ENCODE data around the gene NFU1.
"Not testable (repeated sequence)": the region's sequence is repeated elsewhere in the genome, so short reads cannot be mapped to it uniquely, and the experiment has no call there.

The NFU1 gene

DNA sequence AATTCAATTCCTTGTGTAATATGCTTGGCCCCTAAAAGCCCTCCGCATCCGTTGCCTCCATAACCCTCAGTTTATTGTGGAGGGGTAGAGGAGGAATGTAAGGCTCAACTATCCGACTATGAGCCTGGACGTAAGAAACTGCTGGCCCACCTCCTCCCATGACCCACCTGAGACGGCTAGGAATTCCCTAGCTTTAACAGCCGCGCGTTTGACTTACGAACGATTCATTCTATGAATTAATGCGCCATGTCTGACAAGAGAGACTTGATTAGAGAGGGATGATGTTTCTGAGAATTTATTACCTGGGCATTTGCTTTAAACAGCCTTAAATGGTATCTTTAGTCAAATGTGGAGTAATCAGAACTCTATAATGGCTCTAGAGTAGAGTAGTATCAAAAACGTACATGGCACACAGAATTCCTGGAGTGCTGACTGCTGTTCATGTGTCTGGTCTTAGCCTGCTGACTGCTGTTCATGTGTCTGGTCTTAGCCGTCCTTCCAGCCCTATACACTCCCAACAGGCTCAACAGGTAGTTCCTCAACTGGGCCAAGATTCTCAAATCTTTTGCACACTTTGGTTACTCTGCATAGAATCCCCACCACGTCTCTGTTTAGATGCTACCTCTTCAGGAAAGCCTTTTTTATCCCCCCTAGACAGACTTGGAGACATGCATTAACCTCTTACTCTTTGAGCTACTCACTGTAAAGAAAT is 49.3 kb downstream of the NFU1 start:
- no peak for DNase-seq (ENCODE audit: low spot score)

DNA sequence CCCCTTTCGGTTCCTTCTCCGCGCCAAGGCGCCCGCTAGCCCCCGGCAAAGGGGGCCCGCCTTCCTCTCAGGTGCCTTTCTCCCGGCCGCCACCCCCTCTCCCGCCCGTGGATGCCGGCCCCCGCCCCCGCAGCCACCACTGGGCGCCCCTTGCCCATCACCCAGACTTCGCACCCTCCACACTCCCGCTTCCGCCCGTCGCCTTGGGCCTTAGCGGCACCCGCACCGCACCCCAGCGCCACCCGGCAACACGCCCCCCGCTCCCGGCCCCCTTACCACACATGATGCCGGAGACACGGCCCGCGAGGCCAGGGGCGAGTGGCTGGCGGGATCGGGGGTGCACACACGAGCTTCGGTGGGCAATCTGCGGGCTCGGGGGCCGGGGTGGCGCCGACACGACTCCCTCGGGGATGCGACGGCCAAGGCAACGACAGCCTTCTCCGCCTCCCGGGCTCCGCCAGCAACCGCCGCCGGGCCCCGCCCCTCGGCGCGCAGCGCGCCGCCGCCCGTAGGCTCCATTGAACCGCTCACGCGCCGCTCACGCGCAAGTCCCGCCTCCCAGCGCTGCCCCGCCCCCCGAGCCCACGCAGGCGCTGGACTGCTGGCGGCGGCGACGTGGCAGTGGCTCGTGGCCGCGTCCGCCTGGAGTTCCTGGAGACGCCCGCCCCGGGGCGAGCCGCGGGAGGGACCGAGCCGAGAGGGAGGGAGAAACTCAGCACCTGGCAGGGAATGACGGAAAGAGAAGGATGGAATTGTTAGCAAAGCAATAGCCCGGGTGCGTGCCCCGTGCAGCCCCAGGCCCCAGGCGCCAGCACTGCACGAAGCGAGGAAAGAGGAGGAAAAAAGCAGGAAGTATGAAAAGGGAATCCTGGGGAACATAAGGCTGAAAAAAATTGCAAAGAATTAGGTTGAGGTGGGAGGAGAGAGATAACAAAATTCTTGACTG is 50.2 kb downstream of the NFU1 start, which contains the start of gene GFPT1:
Gene GFPT1 (minus strand): TSS at position 439 of the 946 bp plus-strand sequence. CDS start 156 bp downstream, at position 283.
- DNase-seq (ENCODE audit: low spot score): peak; percentile 88

DNA sequence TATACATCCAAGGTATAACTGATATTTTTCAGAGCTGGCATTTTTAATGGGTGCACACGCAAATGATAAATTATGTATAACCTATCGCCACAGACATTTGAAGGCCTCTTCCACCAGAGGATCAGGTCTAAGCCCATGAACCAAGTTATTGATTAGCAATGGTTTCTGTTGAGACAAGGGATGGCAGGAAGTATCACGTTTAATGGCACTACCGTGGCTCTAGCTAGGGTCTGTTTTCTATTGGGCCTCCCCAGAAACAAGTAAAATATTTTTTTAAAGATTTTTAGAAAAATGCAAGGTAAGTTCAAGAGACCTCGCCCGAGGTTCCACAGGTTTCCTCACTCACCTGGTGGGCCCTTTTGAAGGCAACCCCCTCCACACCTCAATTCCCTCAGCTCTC is 50.9 kb downstream of the NFU1 start:
- DNase-seq (ENCODE audit: low spot score): no peak

DNA sequence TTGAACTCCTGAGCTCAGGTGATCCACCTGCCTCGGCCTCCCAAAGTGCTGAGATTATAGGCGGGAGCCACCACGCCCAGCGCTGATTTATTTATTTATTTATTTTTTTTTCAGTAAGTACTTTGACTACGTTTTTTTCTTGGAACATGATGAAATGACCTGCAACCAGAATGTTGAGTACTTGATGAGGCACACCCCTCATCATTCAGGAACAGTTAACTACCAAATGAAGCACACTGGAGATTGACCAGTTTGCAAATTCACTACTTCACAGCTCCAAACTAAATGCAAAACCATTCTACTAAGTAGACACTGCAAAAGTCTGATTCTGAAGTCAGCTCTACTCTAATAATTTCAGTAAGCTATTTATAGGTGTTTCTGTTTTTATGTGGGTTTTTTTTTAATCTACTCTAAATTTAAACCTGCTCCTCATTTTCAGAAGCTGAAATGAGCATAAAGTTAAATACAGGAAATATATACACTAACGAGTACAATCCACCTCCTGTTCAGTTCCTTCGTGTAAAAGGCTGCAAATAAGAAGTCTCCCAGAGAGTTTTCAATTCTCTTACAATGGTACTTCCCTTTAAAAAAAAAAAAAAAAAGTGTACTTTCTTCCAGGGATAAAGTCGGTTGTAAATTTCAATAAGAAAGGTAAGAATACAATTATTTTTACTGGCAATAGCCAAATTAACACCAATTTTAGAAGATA is 51.6 kb downstream of the NFU1 start:
- peak; percentile 22 for DNase-seq (ENCODE audit: low spot score)

DNA sequence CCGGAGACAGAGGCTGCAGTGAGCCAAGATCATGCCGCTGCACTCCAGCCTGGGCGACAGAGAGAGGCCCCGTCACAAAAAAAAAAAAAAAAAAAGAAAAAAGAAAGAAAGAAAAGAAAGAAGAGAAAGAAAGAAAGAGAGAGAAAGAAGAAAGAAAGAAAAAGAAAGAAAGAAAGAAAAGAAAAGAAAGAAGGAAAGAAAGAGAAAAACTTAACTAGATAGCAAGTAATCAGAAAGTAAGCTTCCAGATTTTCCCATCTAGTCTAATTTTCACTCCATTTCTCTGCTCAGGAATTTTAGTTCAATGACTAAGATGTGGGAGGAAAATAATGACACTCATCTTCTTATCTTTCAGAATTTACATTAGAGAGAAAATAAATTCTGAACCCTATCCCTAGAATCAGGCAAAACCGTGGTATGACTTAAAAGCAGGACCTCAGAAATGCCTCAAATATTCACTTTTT is 52.6 kb downstream of the NFU1 start:
- no peak for DNase-seq (ENCODE audit: low spot score)

DNA sequence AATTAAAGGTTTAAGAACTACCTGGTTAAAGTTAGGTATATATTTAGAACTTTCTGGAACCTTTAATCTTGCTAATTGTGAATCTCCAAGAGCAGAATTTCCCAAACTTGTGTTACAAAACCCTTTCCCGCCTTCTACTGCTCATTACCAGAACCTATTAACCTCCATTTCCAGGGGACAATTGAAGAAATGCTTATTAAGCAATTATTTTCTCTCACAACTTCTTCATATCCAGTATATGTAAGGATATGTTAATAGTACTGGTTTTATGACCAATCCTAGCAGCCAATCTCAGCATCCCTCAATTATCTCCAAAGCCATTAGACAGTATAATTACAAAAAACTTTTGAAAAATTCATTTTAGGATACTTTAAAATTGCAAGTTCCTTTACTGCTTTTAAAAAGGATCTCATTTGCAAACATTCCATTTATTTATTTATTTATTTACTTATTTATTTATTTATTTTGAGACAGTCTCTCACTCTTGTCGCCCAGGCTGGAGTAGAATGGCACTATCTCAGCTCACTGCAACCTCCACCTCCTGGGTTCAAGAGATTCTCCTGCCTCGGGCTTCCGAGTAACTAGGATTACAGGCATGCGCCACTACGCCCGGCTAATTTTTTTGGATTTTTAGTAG is 53.9 kb downstream of the NFU1 start:
- no peak for DNase-seq (ENCODE audit: low spot score)

DNA sequence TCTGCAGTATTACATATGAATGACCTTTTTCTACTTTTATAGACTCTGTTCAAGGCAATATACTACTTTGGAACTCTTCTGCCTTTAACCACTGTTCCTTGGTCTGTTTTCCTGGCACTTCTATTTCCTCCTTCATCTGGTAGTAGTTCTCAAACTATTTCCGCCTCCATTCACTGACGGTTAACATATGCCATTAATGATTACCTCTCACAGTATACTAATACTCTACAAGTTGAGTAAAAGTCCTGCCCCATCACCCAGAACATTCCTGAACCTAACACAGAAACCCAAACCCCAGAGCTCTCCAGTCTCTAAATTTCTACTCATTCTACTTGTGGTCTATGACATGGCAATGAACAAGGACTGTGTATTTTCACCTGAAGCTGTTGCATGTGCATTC is 54.7 kb downstream of the NFU1 start:
- DNase-seq (ENCODE audit: low spot score): no peak

DNA sequence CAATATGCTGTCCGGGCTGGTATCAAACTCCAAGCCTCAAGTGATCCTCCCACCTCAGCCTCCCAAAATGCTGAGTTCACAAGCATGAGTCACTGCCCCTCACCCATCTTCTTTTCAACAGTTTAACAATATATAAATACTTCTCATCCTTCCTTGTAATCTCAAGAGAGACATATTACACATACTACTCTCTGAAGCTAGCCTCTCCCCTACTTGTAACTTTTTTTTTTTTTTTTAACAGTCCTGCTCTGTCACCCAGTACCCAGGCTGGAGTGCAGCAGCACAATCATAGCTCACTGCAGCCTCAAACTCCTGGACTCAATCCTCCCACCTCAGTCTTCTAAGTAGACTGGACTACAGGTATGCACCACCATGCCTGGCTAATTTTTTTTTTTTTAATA is 55.9 kb downstream of the NFU1 start:
- DNase-seq (ENCODE audit: low spot score): peak; percentile 27

DNA sequence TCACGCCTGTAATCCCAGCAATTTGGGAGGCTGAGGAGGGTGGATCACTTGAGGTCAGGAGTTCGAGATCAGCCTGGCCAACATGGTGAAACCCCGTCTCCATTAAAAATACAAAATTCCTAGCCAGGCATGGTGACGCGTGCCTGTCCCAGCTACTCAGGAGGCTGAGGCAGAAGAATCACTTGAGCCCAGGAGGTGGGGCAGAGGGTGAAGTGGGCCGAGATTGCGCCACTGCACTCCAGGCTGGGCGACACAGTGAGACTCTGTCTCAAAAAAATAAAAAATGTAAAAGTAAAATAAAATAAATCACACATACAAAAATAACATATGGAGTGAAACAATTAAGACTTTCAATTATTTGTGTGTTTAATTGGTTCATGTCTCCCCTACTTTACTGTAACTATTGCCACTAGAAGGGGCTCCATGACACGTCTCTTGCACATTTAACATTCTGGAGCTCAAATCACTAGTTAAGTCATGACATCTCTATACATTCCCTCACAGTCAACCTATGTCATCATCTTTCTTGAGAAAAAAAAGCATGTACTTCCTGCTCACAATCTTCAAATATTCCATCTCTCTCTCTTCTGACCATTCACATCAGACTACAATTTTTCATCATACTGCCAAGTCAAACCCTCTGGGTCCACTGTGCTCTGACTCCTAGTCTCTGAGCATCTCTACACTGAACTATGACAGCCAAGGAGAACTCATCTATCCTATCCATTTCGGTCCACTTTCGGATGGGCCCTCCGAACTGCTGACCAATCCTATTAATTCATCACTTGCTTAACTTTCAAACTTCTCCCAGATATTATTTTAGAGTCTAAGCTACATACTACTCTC is 56.9 kb downstream of the NFU1 start:
- no peak for DNase-seq (ENCODE audit: low spot score)

DNA sequence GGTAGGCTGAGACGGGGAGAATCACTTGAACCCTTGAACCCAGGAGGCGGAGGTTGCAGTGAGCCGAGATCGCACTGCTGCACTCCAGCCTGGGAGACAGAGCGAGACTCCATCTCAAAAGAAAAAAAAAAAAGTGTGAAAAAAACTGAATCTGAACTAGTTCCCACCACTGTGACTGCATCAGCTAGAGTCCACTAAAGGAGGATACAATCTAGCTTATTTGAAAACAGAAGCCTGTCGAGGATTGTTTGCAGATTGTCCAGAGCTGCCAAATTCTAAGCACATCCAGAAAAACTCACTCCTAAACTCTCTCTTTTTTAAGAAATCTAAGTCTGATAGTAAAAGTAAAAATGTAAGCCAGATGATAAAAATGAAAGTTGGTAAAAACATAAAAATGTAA is 60.8 kb downstream of the NFU1 start:
- no peak for DNase-seq (ENCODE audit: low spot score)

DNA sequence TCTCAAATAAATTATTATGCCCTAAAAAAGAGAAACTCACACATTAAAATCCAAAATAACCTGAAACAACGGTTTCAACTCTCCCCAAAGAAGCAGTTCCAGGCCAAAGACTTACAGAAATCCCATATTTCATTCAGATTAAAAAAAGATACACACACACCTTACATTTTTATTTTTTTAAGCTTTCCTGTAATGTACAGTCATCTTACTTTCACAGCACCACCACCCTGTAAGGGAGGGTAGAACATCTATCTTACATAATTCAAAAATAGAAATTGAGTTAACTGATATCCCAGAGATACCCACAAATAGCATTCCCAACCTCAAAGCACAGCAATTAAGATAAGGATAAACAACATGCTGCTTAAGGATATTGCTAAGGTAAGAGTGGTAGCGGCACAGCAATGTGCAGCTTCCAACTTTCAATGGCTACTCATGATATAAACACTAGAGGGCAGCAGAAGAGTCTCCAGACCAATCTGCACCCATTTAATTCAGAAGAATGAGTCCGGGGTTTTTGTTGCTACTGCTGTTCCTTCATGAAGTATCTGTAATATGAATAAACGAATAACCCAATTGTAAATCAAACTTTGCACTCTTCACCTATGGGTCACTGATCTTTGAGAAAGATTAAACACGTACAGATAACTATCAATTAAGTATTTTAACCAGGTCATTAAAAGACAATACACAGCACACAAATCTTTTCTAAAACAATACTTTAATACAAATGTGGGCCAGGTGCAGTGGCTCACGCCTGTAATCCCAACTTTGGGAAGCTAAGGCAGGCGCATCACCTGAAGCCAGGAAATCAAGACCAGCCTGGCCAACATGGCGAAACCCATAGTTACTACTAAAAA is 61.5 kb downstream of the NFU1 start:
- peak; percentile 57 for DNase-seq (ENCODE audit: low spot score)

DNA sequence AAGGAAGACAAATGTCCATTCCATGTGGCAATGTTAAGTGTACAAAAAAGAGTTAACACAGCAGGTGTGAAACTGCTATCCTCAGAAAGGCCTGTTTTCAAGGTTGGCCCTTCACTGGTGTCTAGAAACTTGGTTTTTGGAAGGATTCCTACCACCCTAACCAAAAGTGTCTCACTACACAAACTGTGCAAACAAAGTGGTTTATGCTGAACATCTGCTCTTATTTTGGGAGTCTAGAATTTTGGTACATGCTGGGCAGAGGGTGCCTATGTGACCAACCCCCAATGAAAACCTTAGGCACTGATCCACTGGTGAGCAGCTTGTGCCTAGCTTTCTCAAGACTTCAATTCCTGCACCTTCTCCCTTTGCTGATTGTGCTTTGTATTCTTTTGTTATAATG is 64.5 kb downstream of the NFU1 start:
- no peak for DNase-seq (ENCODE audit: low spot score)

DNA sequence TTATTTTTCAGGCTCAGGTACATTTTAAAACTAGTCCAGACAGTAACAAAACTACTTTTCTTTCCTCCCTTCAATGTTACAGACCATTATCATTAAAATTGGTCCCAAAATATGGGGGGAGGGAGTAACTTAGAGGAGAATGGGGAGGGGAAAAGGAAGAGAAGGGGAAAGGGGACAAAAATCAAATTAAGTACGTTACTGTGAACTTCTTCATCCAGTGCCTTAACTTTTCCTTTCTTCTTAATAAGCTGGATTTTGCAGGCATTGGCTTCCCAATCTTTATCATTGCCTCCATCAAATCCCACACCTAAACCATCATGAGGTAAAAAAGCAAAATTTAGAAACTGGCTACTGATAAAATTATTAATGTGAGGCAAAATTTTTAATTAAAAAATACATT is 67.4 kb downstream of the NFU1 start:
- DNase-seq (ENCODE audit: low spot score): no peak

DNA sequence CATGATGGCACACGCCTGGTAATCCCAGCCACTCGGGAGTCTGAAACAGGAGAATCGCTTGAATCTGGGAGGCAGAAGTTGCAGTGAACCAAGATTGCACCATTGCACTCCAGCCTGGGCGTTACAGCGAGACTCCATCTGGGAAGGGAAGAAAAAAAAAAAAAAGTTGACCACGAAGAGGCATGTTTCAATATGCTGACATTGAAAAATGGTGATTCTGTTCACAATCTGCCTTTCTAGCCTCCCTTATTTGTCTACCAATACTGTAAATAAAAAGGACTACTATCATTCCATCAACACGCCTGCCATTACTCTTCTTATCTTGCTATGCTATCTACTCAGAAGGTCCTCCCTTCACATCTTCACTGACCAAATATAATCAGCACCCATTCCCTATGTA is 68.6 kb downstream of the NFU1 start:
- DNase-seq (ENCODE audit: low spot score): no peak

DNA sequence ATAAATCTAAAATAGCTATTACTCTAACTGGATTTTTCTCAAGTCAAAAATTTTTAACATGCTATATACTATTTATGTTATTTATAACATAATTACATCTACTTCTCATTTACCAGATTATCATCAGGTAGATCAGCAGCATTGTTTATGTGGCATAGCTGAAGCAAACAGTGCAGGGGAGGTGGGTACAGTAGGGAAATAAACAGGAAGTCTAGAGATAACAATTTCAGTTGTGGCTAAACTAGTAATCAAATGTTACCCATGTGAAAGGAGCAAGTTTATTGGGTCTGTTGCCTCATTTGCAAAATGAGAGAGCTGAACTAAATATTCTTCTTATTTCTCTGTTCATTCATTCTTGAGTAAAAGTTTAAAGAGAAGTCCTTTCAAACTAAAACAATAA is 77.9 kb downstream of the NFU1 start:
- DNase-seq (ENCODE audit: low spot score): no peak

DNA sequence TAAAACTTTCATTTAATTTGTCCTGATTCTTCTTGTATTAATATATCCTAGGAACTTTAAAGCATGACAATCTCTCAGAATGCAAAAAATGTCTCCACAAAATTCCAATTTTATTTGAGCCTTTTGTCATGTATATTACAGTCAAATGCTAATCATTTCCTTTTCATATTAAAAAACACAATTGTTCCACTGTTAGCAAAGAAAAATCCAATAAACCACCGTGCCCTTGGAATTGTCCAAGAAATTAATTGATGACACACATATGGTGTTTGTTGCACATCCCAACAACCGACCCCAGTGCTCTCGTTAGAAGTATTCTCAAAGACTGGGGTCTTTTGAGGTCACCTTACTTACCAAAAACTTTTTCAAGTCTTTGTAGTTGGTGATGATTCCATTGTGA is 78.3 kb downstream of the NFU1 start:
- no peak for DNase-seq (ENCODE audit: low spot score)

DNA sequence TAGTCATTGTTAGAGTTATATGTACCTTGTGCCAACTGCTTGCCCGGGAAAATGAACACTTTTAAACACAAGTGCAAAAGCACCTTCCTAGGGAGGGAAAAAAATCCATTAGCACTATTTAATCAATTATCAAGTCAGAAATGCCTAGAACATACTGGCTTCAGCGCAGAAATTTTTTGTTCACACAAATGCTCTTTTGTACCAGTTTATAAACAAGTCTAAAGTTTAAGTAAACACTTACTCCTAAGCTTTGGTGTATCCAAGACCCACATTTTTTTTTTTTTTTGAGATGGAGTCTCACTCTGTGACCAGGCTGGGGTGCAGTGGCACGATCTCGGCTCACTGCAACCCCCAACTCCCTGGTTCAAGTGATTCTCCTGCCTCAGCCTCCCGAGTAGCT is 80.8 kb downstream of the NFU1 start:
- no peak for DNase-seq (ENCODE audit: low spot score)

DNA sequence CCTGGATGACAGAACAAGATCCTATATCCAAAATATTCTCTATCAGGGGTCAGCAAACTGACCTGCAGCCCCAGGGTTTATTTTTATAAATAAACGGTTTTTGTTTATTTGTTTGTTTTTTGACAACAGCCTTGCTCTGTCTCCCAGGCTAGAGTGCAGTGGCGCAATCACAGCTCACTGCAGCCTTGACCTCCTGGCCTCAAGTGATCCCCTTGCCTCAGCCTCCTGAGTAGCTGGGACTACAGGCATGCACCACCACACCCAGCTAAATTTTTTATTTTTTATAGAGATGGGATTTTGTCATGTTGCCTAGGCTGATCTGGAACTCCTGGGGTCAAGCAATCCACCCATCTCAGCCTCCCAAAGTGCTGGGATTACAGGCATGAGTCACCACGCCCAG is 82.3 kb downstream of the NFU1 start:
- not testable (repeated sequence) for DNase-seq (ENCODE audit: low spot score)

DNA sequence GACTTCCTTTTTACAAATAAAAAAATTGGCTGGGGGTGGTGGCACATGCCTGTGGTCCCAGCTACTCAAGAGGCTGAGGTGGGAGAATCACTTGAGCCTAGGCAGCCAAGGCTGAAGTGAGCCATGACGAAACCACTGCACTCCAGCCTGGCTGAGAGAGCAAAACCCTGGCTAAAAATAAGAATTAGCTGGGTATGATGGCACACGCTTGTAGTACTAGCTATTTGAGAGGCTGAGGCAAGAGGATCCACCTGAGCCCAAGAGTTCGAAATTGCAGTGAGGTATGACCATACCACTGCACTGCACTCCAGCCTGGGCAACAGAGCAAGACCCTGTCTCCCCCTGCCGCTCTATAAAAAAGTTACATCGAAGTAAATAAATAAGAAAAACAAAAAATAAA is 83.9 kb downstream of the NFU1 start:
- DNase-seq (ENCODE audit: low spot score): no peak

DNA sequence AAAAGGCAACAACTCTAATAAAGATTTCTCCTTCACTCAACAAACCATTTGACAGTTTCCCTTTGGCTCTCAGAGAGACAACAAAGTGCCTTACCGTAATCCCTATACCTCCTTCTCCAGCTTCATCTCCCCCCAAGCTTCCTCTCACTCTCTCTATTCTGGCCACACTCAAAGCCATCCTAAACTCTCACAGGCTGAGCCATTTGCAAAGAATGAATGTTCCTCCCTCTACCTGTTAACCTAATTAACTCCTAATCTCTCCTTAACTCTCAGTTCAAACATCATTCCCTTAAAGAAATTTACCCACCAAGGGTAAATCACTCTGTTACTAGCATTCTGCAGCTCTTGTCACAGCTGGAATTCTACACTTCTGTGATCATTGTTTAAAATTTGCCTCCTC is 88.5 kb downstream of the NFU1 start:
- DNase-seq (ENCODE audit: low spot score): no peak

All from hematopoietic multipotent progenitor cell treated with erythropoietin and hydrocortisone succinate and interleukin-3 and kit ligand, for 17 days (in vitro differentiated cells).